Tibial nerve (tissue), 4 donors: Measurements from ENCODE around the gene SIX4. TPM values are rescaled to one million over a fixed set of nuclear protein-coding genes. Genes with fewer than 3 reads are reported as not detected.
A peak's percentile ranks its signal among the peaks of the same experiment; 100 is the strongest.

ENCODE experiments used
- DNase-seq, 2 donors: peaks; one replicate each; pipeline ENCODE4 v3.0.0-alpha.2; 2019; ENCODE audit warnings: low spot score in 2 of 2
- H3K27ac ChIP-seq, 4 donors: fragments of 200-600 bp; sonication (generic) in 3 of 4; one replicate each; pipeline ENCODE4 v1.5.1; 2017 to 2019; ENCODE audit warnings: mild to moderate bottlenecking in 1 of 4
- H3K27me3 ChIP-seq, 2 donors: fragments of 200-600 bp; sonication (generic) in 1 of 2; one replicate each; pipeline versions ENCODE4 v1.5.1 to v1.6.0; 2017 to 2019
- H3K36me3 ChIP-seq, 3 donors: fragments of 200-600 bp; sonication (generic); one replicate each; pipeline ENCODE4 v1.5.1; 2018 to 2019
- H3K4me1 ChIP-seq, 4 donors: fragments of 200-600 bp; sonication (generic) in 3 of 4; one replicate each; pipeline ENCODE4 v1.5.1; 2017 to 2019
- H3K4me3 ChIP-seq, 4 donors: fragments of 200-600 bp; sonication (generic) in 3 of 4; one replicate each; pipeline ENCODE4 v1.5.1; 2017 to 2019; ENCODE audit warnings: mild to moderate bottlenecking in 1 of 4, moderate library complexity in 1 of 4
- H3K9me3 ChIP-seq, 4 donors: fragments of 200-600 bp; sonication (generic) in 3 of 4; one replicate each; pipeline ENCODE4 v1.5.1; 2017 to 2019
- EP300 ChIP-seq, 2 donors: sonication (generic); formaldehyde crosslinking; IDR thresholded peaks; one replicate each; pipeline ENCODE4 v1.6.1; 2017; ENCODE audit warnings: antibody characterized with exemption in 2 of 2, mild to moderate bottlenecking in 1 of 2
- POLR2A ChIP-seq, 2 donors: fragments of 450-650 bp; IDR thresholded peaks; one replicate each; pipeline ENCODE4 v1.6.1; 2017; ENCODE audit warnings: antibody characterized with exemption in 2 of 2, mild to moderate bottlenecking in 2 of 2, moderate library complexity in 2 of 2
- WGBS, 2 donors: methylation state at CpG; one replicate each; pipeline ENCODE4 v1.1.5; 2018; 5-methylcytosine and 5-hydroxymethylcytosine counted together
- total RNA-seq, 4 donors: library from RNA; depleted of rRNA; stranded (reverse); fragments of >200 nt; gene quantifications; one replicate each; pipeline ENCODE4 v1.1.0, GENCODE V29; 2016
- TF ChIP-seq, protein P1 (sequence below), 5 experiments: fragments of 200-600 bp in 3 of 5; fragments of 450-650 bp in 2 of 5; sonication (generic) in 3 of 5; IDR thresholded peaks; one replicate each; pipeline ENCODE4 v1.5.1; 2016 to 2019; ENCODE audit warnings: antibody characterized with exemption in 5 of 5, mild to moderate bottlenecking in 3 of 5, moderate library complexity in 2 of 5

Gene SIX4
- total RNA-seq, 4 donors from 2014 or later, result 2.6 to 8.2 (median 4.7) TPM

DNA sequence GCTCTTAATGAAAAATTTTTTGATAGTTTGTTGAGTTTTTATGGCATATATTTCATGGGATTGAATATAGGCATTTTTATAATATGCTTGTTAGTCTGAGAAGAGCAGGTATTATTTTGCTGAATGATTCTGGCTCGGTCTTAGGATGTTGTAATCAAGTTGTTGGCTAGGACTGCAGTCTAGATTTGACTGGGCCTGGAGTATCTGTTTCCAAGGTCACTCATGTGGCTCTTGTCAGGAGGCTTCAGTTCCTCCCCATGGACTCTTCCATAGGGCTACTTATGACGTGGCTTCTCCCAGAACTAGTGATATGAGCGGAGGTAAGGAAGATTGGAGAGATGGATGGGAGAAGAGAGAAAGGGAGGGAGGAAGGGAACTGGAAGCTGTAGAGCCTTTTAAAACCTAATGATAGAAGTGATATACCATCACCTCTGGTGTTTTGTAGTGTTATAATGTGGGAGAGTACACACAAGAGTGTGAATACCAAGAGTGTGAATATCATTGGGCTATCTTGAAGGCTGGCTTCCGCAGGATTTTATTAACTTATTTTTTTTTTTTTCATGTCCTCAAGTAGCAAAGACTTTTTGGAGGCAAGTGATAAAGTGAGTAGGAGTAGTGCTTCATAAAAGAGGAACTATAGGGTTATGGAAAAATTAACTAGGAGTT is 14.8 kb upstream of the SIX4 start:
- Histone ChIP-seq H3K4me3 (no peak overlapping the region), H3K4me1 (peaks cover 0 to 38% (median 8%) of the 10 kb centered on the region in 4 donors), H3K27me3 (no peaks in the 10 kb centered on the region), H3K36me3 (no peaks in the 10 kb centered on the region), H3K27ac (no peak overlapping the region), H3K9me3 (peaks cover 0 to 13% (median 2%) of the 10 kb centered on the region in 4 donors)
- 83 to 84% methylated on average over 4 of the region's 4 CpGs for WGBS, 2 donors
- DNase-seq, result no peak
- TF ChIP-seq EP300 (IDR thresholded peaks at IDR 0.05) (no peak), POLR2A (IDR thresholded peaks at IDR 0.05) (no peak)
- TF ChIP-seq, protein P1, sequence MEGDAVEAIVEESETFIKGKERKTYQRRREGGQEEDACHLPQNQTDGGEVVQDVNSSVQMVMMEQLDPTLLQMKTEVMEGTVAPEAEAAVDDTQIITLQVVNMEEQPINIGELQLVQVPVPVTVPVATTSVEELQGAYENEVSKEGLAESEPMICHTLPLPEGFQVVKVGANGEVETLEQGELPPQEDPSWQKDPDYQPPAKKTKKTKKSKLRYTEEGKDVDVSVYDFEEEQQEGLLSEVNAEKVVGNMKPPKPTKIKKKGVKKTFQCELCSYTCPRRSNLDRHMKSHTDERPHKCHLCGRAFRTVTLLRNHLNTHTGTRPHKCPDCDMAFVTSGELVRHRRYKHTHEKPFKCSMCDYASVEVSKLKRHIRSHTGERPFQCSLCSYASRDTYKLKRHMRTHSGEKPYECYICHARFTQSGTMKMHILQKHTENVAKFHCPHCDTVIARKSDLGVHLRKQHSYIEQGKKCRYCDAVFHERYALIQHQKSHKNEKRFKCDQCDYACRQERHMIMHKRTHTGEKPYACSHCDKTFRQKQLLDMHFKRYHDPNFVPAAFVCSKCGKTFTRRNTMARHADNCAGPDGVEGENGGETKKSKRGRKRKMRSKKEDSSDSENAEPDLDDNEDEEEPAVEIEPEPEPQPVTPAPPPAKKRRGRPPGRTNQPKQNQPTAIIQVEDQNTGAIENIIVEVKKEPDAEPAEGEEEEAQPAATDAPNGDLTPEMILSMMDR (IDR thresholded peaks at IDR 0.05), result no peak

DNA sequence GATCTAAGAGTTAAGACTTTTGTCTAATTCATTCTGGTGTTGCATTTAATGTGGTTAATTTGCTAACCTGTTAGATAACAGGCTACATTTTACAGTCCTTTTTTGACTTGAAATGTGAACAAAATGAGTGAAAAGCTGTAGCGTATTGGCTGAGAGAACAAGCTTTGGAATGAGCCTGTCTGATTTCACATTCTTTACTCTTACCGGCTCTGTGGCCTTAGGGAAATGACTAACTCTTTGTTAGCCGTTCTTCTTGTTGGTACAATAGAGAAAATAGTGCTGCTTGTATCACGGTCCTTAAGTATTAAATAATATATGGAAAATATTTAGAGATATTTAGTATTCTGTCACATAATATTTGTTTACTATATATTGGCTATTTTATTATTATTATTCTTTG is 12.3 kb upstream of the SIX4 start:
- Histone ChIP-seq H3K36me3 (no peaks in the 10 kb centered on the region), H3K9me3 (no peaks in the 10 kb centered on the region), H3K27ac (no peak overlapping the region), H3K4me1 (peaks cover 0 to 41% (median 8%) of the 10 kb centered on the region in 4 donors), H3K27me3 (no peaks in the 10 kb centered on the region), H3K4me3 (no peak overlapping the region)
- TF ChIP-seq POLR2A (IDR thresholded peaks at IDR 0.05) (no peak), EP300 (IDR thresholded peaks at IDR 0.05) (no peak)
- TF ChIP-seq, protein P1 (IDR thresholded peaks at IDR 0.05), result no peak
- no peak for DNase-seq
- WGBS, 2 donors, result 13 to 17% methylated on average over 4 of the region's 4 CpGs

DNA sequence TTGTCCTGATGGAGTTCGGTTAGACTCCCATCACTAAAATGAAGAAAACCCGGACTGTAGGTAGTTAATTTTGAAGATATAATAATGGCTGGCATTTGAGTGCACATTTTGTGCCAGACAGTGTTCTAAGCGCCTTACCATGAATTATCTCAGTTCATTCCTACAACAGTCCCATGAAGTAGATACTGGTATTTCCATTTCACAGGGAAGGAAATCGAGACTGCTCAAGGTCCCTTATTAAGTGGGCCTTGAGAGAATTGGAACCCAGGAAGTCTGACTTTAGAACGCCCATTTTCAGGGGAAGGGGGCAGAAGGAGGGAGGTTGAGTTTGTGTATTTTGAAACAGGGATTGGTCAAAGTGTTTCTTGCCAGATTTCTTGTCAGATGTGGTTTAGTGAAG is 11.3 kb upstream of the SIX4 start:
- TF ChIP-seq, protein P1 (IDR thresholded peaks at IDR 0.05), result no peak
- TF ChIP-seq POLR2A (IDR thresholded peaks at IDR 0.05) (no peak), EP300 (IDR thresholded peaks at IDR 0.05) (no peak)
- H3K9me3 ChIP-seq, result no peaks in the 10 kb centered on the region
- 8 to 10% methylated on average over 5 of the region's 5 CpGs for WGBS, 2 donors
- H3K36me3 ChIP-seq, result no peaks in the 10 kb centered on the region
- no peaks in the 10 kb centered on the region for H3K27me3 ChIP-seq
- peak overlapping the region in 3 of 4 donors; percentile 10 to 87 (median 61) for H3K27ac ChIP-seq
- peaks cover 0 to 41% (median 8%) of the 10 kb centered on the region in 4 donors for H3K4me1 ChIP-seq
- no peak for DNase-seq
- peak overlapping the region; percentile 50 to 92 (median 73) for H3K4me3 ChIP-seq

DNA sequence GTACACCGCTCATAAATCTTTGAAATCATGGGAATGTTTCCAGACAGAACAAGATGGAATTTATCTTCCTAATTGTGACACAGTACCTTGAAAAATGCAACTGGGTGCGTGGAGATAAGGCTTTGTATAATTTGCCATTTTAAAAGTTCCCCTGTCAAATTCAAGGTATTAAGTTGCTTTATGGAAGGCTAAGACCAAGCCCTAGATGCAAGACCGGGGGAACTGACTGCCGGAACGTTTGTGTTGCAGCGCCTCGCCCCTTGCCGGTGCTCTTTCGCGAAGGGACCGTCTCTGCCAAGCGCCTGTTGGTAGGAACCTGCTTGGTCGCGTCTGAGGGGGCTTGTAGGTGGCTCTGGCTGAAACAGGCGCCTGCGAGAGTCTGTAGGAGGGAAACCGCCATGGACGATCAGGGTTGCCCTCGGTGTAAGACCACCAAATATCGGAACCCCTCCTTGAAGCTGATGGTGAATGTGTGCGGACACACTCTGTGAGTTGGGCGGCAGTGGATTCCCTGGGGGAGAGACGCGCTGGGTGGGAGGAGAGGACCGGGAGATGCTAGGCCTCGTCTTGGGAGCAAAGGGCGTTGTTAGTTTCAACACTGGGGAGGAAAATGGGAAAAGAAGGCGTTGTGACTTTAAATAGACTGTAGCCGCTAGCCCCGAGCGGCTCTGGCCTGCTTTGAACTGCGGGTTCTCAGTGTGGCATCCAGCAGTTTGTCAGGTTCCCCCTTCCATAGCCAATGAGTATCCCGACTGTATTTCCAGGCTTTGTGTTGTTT is 10.5 kb upstream of the SIX4 start, which contains the start of gene MNAT1:
MNAT1 (plus strand) TSS at position 297 of the 778 bp plus-strand sequence; CDS start at position 399, 102 bp downstream.
- DNase-seq, result peak; percentile 43 to 62

More for the DNA sequence above, 10.5 kb upstream of the SIX4 start, which contains the start of gene MNAT1:
- peaks cover 0 to 41% (median 8%) of the 10 kb centered on the region in 4 donors for H3K4me1 ChIP-seq
- TF ChIP-seq EP300 (IDR thresholded peaks at IDR 0.05) (peak in 1 of 2 donors; percentile 80), POLR2A (IDR thresholded peaks at IDR 0.05) (no peak)
- TF ChIP-seq, protein P1 (IDR thresholded peaks at IDR 0.05), result no peak
- no peaks in the 10 kb centered on the region for H3K36me3 ChIP-seq
- 3% methylated on average over 29 to 33 of the region's 33 CpGs for WGBS, 2 donors
- peak within 1 kb of the TSS; percentile 50 to 92 (median 73) for H3K4me3 ChIP-seq
- peak within 1 kb of the TSS; percentile 10 to 87 (median 62) for H3K27ac ChIP-seq
- no peaks in the 10 kb centered on the region for H3K27me3 ChIP-seq
- no peaks in the 10 kb centered on the region for H3K9me3 ChIP-seq
